SW480 (cell line): ENCODE results near the gene MED16.
A peak's percentile ranks its signal among the peaks of the same experiment; 100 is the strongest.

Source experiments
- DNase-seq: peaks from one replicate; pipeline ENCODE4 v3.0.0-alpha.2; 2016; ENCODE audit warnings: low spot score

MED16 gene

GRCh38 chr19:871446-872265 is 21.3 kb downstream of the MED16 start:
- no peak for DNase-seq

- no peak for DNase-seq
Measured at GRCh38 chr19:870963-871401, 22.0 kb downstream of the MED16 start.

- DNase-seq = no peak
Measured at GRCh38 chr19:870314-870713, 22.7 kb downstream of the MED16 start.

GRCh38 chr19:869245-870177 is 23.5 kb downstream of the MED16 start:
- no peak for DNase-seq

- no peak for DNase-seq
Measured at GRCh38 chr19:868458-869244, 24.3 kb downstream of the MED16 start.

- no peak for DNase-seq
Measured at GRCh38 chr19:867855-868457, 25.0 kb downstream of the MED16 start.

GRCh38 chr19:867301-867793 is 25.6 kb downstream of the MED16 start:
- no peak for DNase-seq

- DNase-seq = no peak
Measured at GRCh38 chr19:866769-867300, 26.2 kb downstream of the MED16 start.

- DNase-seq = no peak
Measured at GRCh38 chr19:863315-863620, 29.7 kb downstream of the MED16 start.

GRCh38 chr19:862581-863314 is 30.2 kb downstream of the MED16 start:
- peak; percentile 47 for DNase-seq

GRCh38 chr19:861756-862580 is 31.0 kb downstream of the MED16 start:
- DNase-seq = peak; percentile 65

- no peak for DNase-seq
Measured at GRCh38 chr19:861141-861755, 31.7 kb downstream of the MED16 start.

GRCh38 chr19:858868-859843 is 33.8 kb downstream of the MED16 start, which contains the start of gene CFD:
Gene CFD, plus strand, starts transcription at chr19:859664. Its CDS starts 26 bp downstream, at chr19:859690.
- DNase-seq = no peak

GRCh38 chr19:858284-858683 is 34.7 kb downstream of the MED16 start:
- DNase-seq = no peak

GRCh38 chr19:855566-856120 is 37.3 kb downstream of the MED16 start:
- no peak for DNase-seq

GRCh38 chr19:855142-855541 is 37.8 kb downstream of the MED16 start:
- DNase-seq = no peak

- DNase-seq = no peak
Measured at GRCh38 chr19:854549-854948, 38.4 kb downstream of the MED16 start.
